HUES64 (cell line): ENCODE results near the gene SOX18.

ENCODE experiments used
- H3K27ac ChIP-seq: 2 replicates; pipeline ENCODE4 v1.7.0; 2013; ENCODE audit warnings: low read depth, low read length, inconsistent platforms
- H3K27me3 ChIP-seq: 2 replicates; pipeline ENCODE4 v1.6.1; 2013; ENCODE audit warnings: mild to moderate bottlenecking, low read length; ENCODE audit not compliant: insufficient read depth
- H3K36me3 ChIP-seq: 2 replicates; pipeline ENCODE4 v1.6.1; 2013; ENCODE audit warnings: mild to moderate bottlenecking, low read length; ENCODE audit not compliant: insufficient read depth
- H3K4me1 ChIP-seq: 2 replicates; pipeline ENCODE4 v1.6.1; 2013; ENCODE audit warnings: mild to moderate bottlenecking, low read length, moderate library complexity; ENCODE audit not compliant: insufficient read depth
- H3K4me3 ChIP-seq: 2 replicates; pipeline ENCODE4 v1.5.1; 2013; ENCODE audit warnings: mild to moderate bottlenecking, low read length, moderate library complexity
- H3K9ac ChIP-seq: 2 replicates; pipeline ENCODE4 v1.6.1; 2013; ENCODE audit warnings: mild to moderate bottlenecking, low read depth, low read length
- H3K9me3 ChIP-seq: 2 replicates; pipeline ENCODE4 v1.6.1; 2013; ENCODE audit warnings: low read depth, low read length; ENCODE audit not compliant: insufficient read depth
- WGBS: fragments of 150-250, 120-280 bp; methylation state at CpG from one replicate; pipeline ENCODE4 v1.1.7; 2013; ENCODE audit warnings: missing lambda C conversion rate; 5-methylcytosine and 5-hydroxymethylcytosine counted together

SOX18 gene

DNA sequence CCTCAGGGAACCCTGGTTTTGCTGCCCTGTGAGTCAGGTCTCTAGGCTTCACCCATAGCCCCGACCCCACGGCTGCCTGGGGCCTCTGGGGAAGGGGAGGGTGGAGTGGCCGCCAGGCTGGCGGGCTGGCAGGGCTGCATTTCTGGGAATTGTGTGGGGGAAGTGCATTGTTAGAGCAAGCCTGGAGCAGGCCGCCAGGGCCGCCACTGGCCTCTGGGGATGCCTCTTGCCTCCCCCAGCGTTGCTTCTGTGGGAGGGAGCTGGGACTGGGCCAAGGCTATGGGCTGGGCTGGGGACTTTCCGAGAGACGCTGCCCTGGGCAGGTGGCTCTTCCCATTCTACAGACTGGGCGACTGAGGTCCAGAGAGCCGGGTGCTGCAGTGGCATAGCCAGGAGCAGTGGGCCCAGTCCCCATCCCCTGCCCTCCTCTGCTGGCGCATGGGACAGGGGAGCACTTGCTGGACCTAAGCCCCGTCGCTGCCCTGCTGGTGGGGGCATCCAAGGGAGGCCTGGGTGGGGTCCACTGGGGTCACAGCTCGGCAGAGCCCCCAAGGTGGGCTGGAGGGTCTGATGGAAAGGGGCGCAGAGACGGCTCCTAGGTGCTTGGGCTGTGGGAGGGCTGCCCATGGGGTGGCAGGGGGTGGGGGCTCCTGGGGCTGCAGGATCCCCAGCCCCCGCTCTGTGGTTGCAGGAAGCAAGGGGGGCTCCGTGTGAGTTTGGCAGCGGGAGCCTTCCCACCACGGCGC lies 6.6 kb upstream of the SOX18 start:
- 78% methylated on average over 22 of the region's 22 CpGs for WGBS
- H3K4me3 ChIP-seq: no peak overlapping the region
- no peak overlapping the region for H3K9ac ChIP-seq
- H3K4me1 ChIP-seq: 0 out of 2 replicates have a peak, but pooled peaks cover 6% of the 10 kb centered on the region
- H3K27ac ChIP-seq: no peak overlapping the region
- H3K36me3 ChIP-seq: no peaks in the 10 kb centered on the region
- no peaks in the 10 kb centered on the region for H3K9me3 ChIP-seq
- H3K27me3 ChIP-seq: peaks cover under 1% of the 10 kb centered on the region

- 81% methylated on average over 9 of the region's 9 CpGs for WGBS
- Histone ChIP-seq H3K9ac (no peak overlapping the region), H3K36me3 (no peaks in the 10 kb centered on the region), H3K27me3 (peaks cover 7% of the 10 kb centered on the region), H3K9me3 (no peaks in the 10 kb centered on the region), H3K4me1 (0 out of 2 replicates have a peak, but pooled peaks cover 6% of the 10 kb centered on the region), H3K4me3 (no peak overlapping the region), H3K27ac (no peak overlapping the region)
Observed at GRCh38 chr20:64055396-64055892, 6.0 kb upstream of the SOX18 start.

DNA sequence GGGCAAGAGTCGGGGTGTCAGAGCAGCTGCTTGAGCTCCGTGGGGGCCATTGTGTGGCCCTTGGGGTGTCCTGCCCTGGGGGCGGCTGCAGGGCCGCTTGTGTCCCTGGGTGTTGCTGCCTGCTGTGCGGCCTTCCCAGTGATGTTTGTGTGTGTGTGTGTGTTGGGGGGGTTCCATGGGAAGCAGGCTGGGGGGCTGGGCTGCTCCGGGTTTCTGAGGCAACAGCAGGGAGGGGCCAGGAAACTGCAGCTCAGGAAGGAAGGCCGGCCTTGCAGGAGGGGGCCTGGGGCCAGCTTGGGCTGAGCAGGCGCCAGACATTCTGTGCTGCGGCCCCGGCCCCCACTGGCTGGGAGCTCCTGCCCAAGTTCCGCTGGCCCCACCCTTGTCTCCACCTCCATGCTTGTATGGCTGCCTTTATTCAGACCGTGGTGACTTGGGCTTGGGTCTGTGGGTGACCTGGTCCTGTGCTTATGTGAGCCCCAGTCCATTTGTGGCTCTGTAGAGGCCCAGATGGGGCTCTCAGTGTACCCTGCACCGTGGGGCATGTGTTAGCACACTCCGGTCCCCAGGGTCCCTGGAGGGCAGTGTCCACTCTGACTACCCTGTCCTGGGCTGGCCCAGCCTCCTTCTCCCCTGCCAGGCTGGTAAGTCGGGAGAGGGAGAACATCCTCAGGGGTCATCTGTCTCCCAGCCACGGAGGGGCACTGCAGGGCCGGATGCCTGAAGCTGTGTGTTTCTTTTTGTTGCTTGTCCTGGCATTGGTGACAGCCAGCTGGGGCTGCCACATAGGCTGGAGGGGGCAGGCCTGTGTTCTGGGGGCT lies 4.6 kb upstream of the SOX18 start:
- no peak overlapping the region for H3K4me3 ChIP-seq
- no peaks in the 10 kb centered on the region for H3K36me3 ChIP-seq
- H3K9me3 ChIP-seq: no peaks in the 10 kb centered on the region
- H3K27me3 ChIP-seq: peaks cover 21% of the 10 kb centered on the region
- H3K9ac ChIP-seq: no peak overlapping the region
- WGBS: 45% methylated on average over 17 of the region's 17 CpGs
- H3K27ac ChIP-seq: 0 out of 2 replicates have a peak overlapping the region, but pooled peaks have one; percentile 25
- H3K4me1 ChIP-seq: 0 out of 2 replicates have a peak, but pooled peaks cover 6% of the 10 kb centered on the region

- Histone ChIP-seq H3K9ac (no peak overlapping the region), H3K9me3 (no peaks in the 10 kb centered on the region), H3K36me3 (no peaks in the 10 kb centered on the region), H3K4me1 (0 out of 2 replicates have a peak, but pooled peaks cover 6% of the 10 kb centered on the region), H3K4me3 (no peak overlapping the region), H3K27ac (no peak overlapping the region), H3K27me3 (peaks cover 29% of the 10 kb centered on the region)
- WGBS: 84% methylated on average over 33 of the region's 33 CpGs
Observed at GRCh38 chr20:64052987-64053840, 3.8 kb upstream of the SOX18 start.

DNA sequence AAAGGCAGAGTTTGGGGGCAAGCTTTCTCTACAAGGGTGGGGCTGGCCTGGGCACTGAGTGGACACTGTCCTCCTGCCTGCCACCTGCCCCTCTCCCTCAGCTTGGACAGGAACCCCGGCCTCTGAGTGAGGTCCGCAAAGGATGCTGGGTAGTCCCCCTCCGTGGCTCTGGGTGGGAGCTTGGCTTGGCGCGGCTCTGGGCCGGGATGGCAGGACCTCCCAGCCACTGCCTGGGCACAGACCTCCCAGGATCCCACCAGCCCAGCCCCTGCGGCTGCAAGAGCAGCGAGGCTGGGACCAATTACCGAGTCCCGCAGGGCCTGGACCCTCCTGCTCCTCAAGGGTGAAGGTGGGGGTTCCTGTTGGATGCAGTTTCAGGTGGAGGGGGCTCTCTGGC lies 2.9 kb upstream of the SOX18 start:
- peaks cover 38% of the 10 kb centered on the region for H3K27me3 ChIP-seq
- 0 out of 2 replicates have a peak, but pooled peaks cover 6% of the 10 kb centered on the region for H3K4me1 ChIP-seq
- H3K27ac ChIP-seq: no peak overlapping the region
- H3K36me3 ChIP-seq: no peaks in the 10 kb centered on the region
- no peak overlapping the region for H3K4me3 ChIP-seq
- 91% methylated on average over 10 of the region's 10 CpGs for WGBS
- H3K9ac ChIP-seq: no peak overlapping the region
- no peaks in the 10 kb centered on the region for H3K9me3 ChIP-seq

- no peak overlapping the region for H3K4me3 ChIP-seq
- no peaks in the 10 kb centered on the region for H3K9me3 ChIP-seq
- H3K27me3 ChIP-seq: peaks cover 44% of the 10 kb centered on the region
- 86% methylated on average over 15 of the region's 15 CpGs for WGBS
- H3K4me1 ChIP-seq: 0 out of 2 replicates have a peak, but pooled peaks cover 6% of the 10 kb centered on the region
- no peaks in the 10 kb centered on the region for H3K36me3 ChIP-seq
- no peak overlapping the region for H3K9ac ChIP-seq
- H3K27ac ChIP-seq: no peak overlapping the region
Observed at GRCh38 chr20:64051561-64052325, 2.3 kb upstream of the SOX18 start.

GRCh38 chr20:64051033-64051452 lies 1.6 kb upstream of the SOX18 start:
- Histone ChIP-seq H3K9me3 (no peaks in the 10 kb centered on the region), H3K36me3 (no peaks in the 10 kb centered on the region), H3K9ac (no peak overlapping the region), H3K4me1 (0 out of 2 replicates have a peak, but pooled peaks cover 6% of the 10 kb centered on the region), H3K27ac (no peak overlapping the region), H3K4me3 (no peak overlapping the region), H3K27me3 (peaks cover 51% of the 10 kb centered on the region)
- WGBS: 89% methylated on average over 11 of the region's 11 CpGs

GRCh38 chr20:64050261-64051032 lies 1.0 kb upstream of the SOX18 start:
- Histone ChIP-seq H3K9me3 (no peaks in the 10 kb centered on the region), H3K9ac (no peak overlapping the region), H3K27me3 (peaks cover 57% of the 10 kb centered on the region), H3K4me3 (no peak overlapping the region), H3K27ac (no peak overlapping the region), H3K36me3 (no peaks in the 10 kb centered on the region), H3K4me1 (peaks cover 9% of the 10 kb centered on the region; the same call in 1 of the 2 replicates)
- WGBS: 82% methylated on average over 23 of the region's 23 CpGs

DNA sequence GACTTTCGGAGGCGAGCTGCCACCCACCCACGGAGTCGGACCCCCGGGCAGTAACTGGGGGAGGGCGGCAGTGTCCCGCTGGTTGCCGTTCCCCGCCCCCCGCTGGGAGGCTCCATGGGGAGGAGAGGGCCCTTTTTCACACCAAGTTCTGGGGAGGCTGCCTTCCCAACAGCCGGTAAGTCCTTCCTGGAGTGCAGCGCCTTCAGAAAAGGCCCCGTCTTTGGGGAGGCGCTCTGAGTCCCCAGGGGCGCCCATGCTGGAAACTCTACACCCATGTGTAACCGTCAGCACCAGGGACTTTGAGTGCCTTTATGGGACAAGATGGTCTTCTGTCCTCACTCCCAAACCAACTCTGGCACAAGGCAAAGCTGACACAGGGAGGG lies 430 bp upstream of the SOX18 start:
- Histone ChIP-seq H3K4me1 (peaks cover 13% of the 10 kb centered on the region; the same call in 1 of the 2 replicates), H3K9me3 (no peaks in the 10 kb centered on the region), H3K9ac (no peak overlapping the region), H3K36me3 (no peaks in the 10 kb centered on the region), H3K4me3 (no peak overlapping the region), H3K27ac (no peak overlapping the region), H3K27me3 (peaks cover 62% of the 10 kb centered on the region)
- 28% methylated on average over 16 of the region's 16 CpGs for WGBS
